ENCODE data around the gene CORO2A.

- TF ChIP-seq ZNF660 (tag by site-specific recombination; IDR thresholded peaks at IDR 0.05) (no peak), CTCF (tag by site-specific recombination; IDR thresholded peaks at IDR 0.05) (no peak), ZBTB8A (tag by site-specific recombination; IDR thresholded peaks at IDR 0.05) (no peak), BCL11B (tag by site-specific recombination; IDR thresholded peaks at IDR 0.05; ENCODE audit: low read depth) (no peak), SETDB1 (IDR thresholded peaks at IDR 0.05; ENCODE audit: insufficient read length, low read length) (no peak), ZNF18 (tag by site-specific recombination; IDR thresholded peaks at IDR 0.05) (no peak), ZNF324 (tag by site-specific recombination; IDR thresholded peaks at IDR 0.05) (no peak)
These were observed 108.0 kb downstream of the CORO2A start for GRCh38 chr9:98084396-98084795.
